H1 (cell line): ENCODE data around the gene DPEP1. TPM values are rescaled to one million over a fixed set of nuclear protein-coding genes. Genes with fewer than 3 reads are reported as not detected.

ENCODE experiments used
- CTCF ChIA-PET: fragments of 300-600 bp; sonication (Branson Sonifier 250); formaldehyde crosslinking; loops from one replicate; lab custom pipeline; 2021; ENCODE audit not compliant: partially characterized antibody; lab: Charles Lee
- POLR2A ChIA-PET: fragments of 300-600 bp; sonication (Branson Sonifier 250); formaldehyde crosslinking; loops from one replicate; lab custom pipeline; 2021; ENCODE audit warnings: inconsistent platforms; ENCODE audit not compliant: partially characterized antibody; lab: Charles Lee
- DNase-seq, 2 experiments: peaks; one replicate each; pipeline versions ENCODE4 v3.0.0 to v3.0.0-alpha.2; 2010 to 2022; ENCODE audit warnings: low spot score in 2 of 2, low read depth in 1 of 2, mixed read lengths in 1 of 2
- FAIRE-seq: peaks from 2 replicates; lab custom pipeline; 2011; peaks lifted over from hg19 to GRCh38; lab: Jason Lieb, UNC
- H2AFZ ChIP-seq: 2 replicates; pipeline ENCODE4 v1.8.1; 2012; ENCODE audit warnings: low read length, inconsistent platforms
- H2AK5ac ChIP-seq: 2 replicates; pipeline ENCODE4 v1.6.1; 2013; ENCODE audit warnings: low read depth, low read length
- H2BK120ac ChIP-seq: replicated peaks from 2 replicates; pipeline ENCODE3; 2013; ENCODE audit warnings: low read depth, low read length, inconsistent platforms
- H2BK12ac ChIP-seq: 2 replicates; pipeline ENCODE4 v1.6.1; 2013; ENCODE audit warnings: low read depth, low read length
- H2BK15ac ChIP-seq: 2 replicates; pipeline ENCODE4 v1.6.1; 2013; ENCODE audit warnings: low read length
- H2BK20ac ChIP-seq: 2 replicates; pipeline ENCODE4 v1.6.1; 2013; ENCODE audit warnings: low read length
- H2BK5ac ChIP-seq: 2 replicates; pipeline ENCODE4 v1.6.1; 2013; ENCODE audit warnings: low read depth, low read length
- H3K14ac ChIP-seq: 2 replicates; pipeline ENCODE4 v1.6.1; 2013; ENCODE audit warnings: inconsistent platforms; ENCODE audit not compliant: insufficient read length
- H3K18ac ChIP-seq: 2 replicates; pipeline ENCODE4 v1.6.1; 2013; ENCODE audit warnings: low read length; ENCODE audit errors: extremely low read depth
- H3K23ac ChIP-seq: 2 replicates; pipeline ENCODE4 v1.6.1; 2013; ENCODE audit warnings: inconsistent platforms; ENCODE audit not compliant: insufficient read length
- H3K23me2 ChIP-seq: 2 replicates; pipeline ENCODE4 v1.6.1; 2013; ENCODE audit warnings: low read depth, low read length
- H3K27ac ChIP-seq: 2 replicates; pipeline ENCODE4 v1.6.1; 2011; ENCODE audit warnings: low read depth, low read length, inconsistent platforms
- H3K27me3 ChIP-seq, 4 experiments: replicated peaks in 1 of 4; 1 replicate in 1 of 4; 2 replicates in 3 of 4; pipeline versions ENCODE4 v1.6.1 to v1.8.1; 2011 to 2013; ENCODE audit warnings: low read length in 3 of 4, mild to moderate bottlenecking in 3 of 4, inconsistent platforms in 2 of 4, mixed read lengths in 2 of 4, moderate library complexity in 1 of 4; ENCODE audit not compliant: control insufficient read depth in 3 of 4, insufficient read depth in 3 of 4; ENCODE audit errors: extremely low read depth in 1 of 4
- H3K36me3 ChIP-seq, 4 experiments: 2 replicates each; pipeline versions ENCODE4 v1.6.1 to v1.8.1; 2011 to 2013; ENCODE audit warnings: mild to moderate bottlenecking in 4 of 4, low read length in 3 of 4, moderate library complexity in 2 of 4, control low read depth in 1 of 4, inconsistent platforms in 1 of 4; ENCODE audit not compliant: insufficient read depth in 4 of 4, control insufficient read depth in 2 of 4
- H3K4ac ChIP-seq: replicated peaks from 2 replicates; pipeline ENCODE3; 2013; ENCODE audit warnings: low read length, low read depth, mixed read lengths, inconsistent platforms; ENCODE audit not compliant: insufficient read length
- H3K4me1 ChIP-seq, 4 experiments: replicated peaks in 1 of 4; 1 replicate in 1 of 4; 2 replicates in 3 of 4; pipeline versions ENCODE4 v1.6.1 to v1.8.1; 2011 to 2013; ENCODE audit warnings: low read length in 3 of 4, inconsistent platforms in 2 of 4, mixed read lengths in 1 of 4; ENCODE audit not compliant: insufficient read depth in 4 of 4, control insufficient read depth in 3 of 4
- H3K4me2 ChIP-seq, 2 experiments: 2 replicates each; pipeline versions ENCODE4 v1.6.1 to v1.8.1; 2011 to 2013; ENCODE audit warnings: low read depth in 2 of 2, low read length in 2 of 2, control low read depth in 1 of 2, inconsistent platforms in 1 of 2, mild to moderate bottlenecking in 1 of 2; ENCODE audit not compliant: insufficient read depth in 1 of 2
- H3K4me3 ChIP-seq, 4 experiments: fragments of 200-600, 300-600 bp in 1 of 4; sonication (generic), shearing (Covaris generic), sonication (Bioruptor Twin) in 1 of 4; 2 replicates each; pipeline versions ENCODE4 v1.5.1 to v1.8.1; 2011 to 2016; ENCODE audit warnings: low read length in 4 of 4, low read depth in 3 of 4, control low read depth in 2 of 4, inconsistent platforms in 2 of 4, mild to moderate bottlenecking in 2 of 4, mixed read lengths in 1 of 4, moderate library complexity in 1 of 4; ENCODE audit not compliant: insufficient read depth in 2 of 4; ENCODE audit errors: extremely low read depth in 1 of 4
- H3K56ac ChIP-seq: replicated peaks from 2 replicates; pipeline ENCODE3; 2013; ENCODE audit warnings: low read depth, mild to moderate bottlenecking, mixed read lengths, low read length, inconsistent platforms; ENCODE audit not compliant: insufficient read length
- H3K79me1 ChIP-seq: 2 replicates; pipeline ENCODE4 v1.6.1; 2013; ENCODE audit warnings: low read depth, low read length, control low read depth
- H3K79me2 ChIP-seq, 2 experiments: 2 replicates each; pipeline versions ENCODE4 v1.6.1 to v1.8.1; 2012 to 2013; ENCODE audit warnings: low read length in 2 of 2, mild to moderate bottlenecking in 2 of 2, inconsistent platforms in 1 of 2; ENCODE audit not compliant: insufficient read depth in 2 of 2, control insufficient read depth in 1 of 2
- H3K9ac ChIP-seq, 4 experiments: replicated peaks in 1 of 4; 1 replicate in 1 of 4; 2 replicates in 3 of 4; pipeline versions ENCODE4 v1.6.1 to v1.8.1; 2011 to 2013; ENCODE audit warnings: low read depth in 3 of 4, low read length in 3 of 4, control low read depth in 2 of 4, mild to moderate bottlenecking in 2 of 4, moderate library complexity in 2 of 4, inconsistent platforms in 1 of 4; ENCODE audit errors: extremely low read depth in 1 of 4
- H3K9me3 ChIP-seq, 2 experiments: 2 replicates each; pipeline versions ENCODE4 v1.6.1 to v1.8.1; 2012 to 2013; ENCODE audit warnings: mild to moderate bottlenecking in 2 of 2, moderate library complexity in 2 of 2, control low read depth in 1 of 2, inconsistent platforms in 1 of 2, low read depth in 1 of 2, low read length in 1 of 2, mixed read lengths in 1 of 2; ENCODE audit not compliant: insufficient read depth in 2 of 2
- H4K20me1 ChIP-seq, 2 experiments: replicated peaks in 1 of 2; 2 replicates each; pipeline versions ENCODE3 to v1.8.1; 2011 to 2013; ENCODE audit warnings: inconsistent platforms in 2 of 2, low read length in 2 of 2, mild to moderate bottlenecking in 1 of 2; ENCODE audit not compliant: insufficient read depth in 2 of 2, control insufficient read depth in 1 of 2
- H4K5ac ChIP-seq: 2 replicates; pipeline ENCODE4 v1.6.1; 2013; ENCODE audit warnings: low read length, low read depth, mixed read lengths, inconsistent platforms; ENCODE audit not compliant: insufficient read length
- H4K8ac ChIP-seq: 2 replicates; pipeline ENCODE4 v1.8.0; 2013; ENCODE audit warnings: mild to moderate bottlenecking, moderate library complexity, low read length, inconsistent platforms; ENCODE audit not compliant: insufficient read depth; ENCODE audit errors: extremely low read depth
- H4K91ac ChIP-seq: replicated peaks from 2 replicates; pipeline ENCODE3; 2013; ENCODE audit warnings: low read length, mixed read lengths, inconsistent platforms; ENCODE audit not compliant: insufficient read length
- HDAC6 ChIP-seq: IDR thresholded peaks from one replicate; pipeline ENCODE4 v1.7.1; 2012; ENCODE audit warnings: low read depth, mild to moderate bottlenecking, inconsistent platforms, low read length, moderate library complexity
- WGBS, 2 experiments: shearing (Covaris generic) in 1 of 2; methylation state at CpG; one replicate each; pipeline versions ENCODE4 v1.1.6 to v1.1.7; 2013 to 2015; ENCODE audit warnings: low lambda C conversion rate in 2 of 2, mixed read lengths in 2 of 2, inconsistent platforms in 1 of 2, low coverage in 1 of 2, missing lambda C conversion rate in 1 of 2; ENCODE audit not compliant: insufficient replicate concordance in 2 of 2, insufficient coverage in 1 of 2, insufficient read length in 1 of 2; ENCODE audit errors: extremely low coverage in 1 of 2, missing lambda C conversion rate in 1 of 2; 5-methylcytosine and 5-hydroxymethylcytosine counted together
- polyA plus RNA-seq, 7 experiments: library from polyadenylated mRNA; depleted of rRNA in 3 of 7; stranded (reverse) in 5 of 7; unstranded in 2 of 7; fragments of >200 nt in 5 of 7; fragments of 200-250 nt in 2 of 7; gene quantifications; 1 replicate in 5 of 7; 2 replicates in 1 of 7; 4 replicates in 1 of 7; pipeline versions ENCODE4 v1.2.1 to v1.2.3, GENCODE V29; 2011 to 2013; ENCODE audit warnings: missing spikeins in 2 of 7, mixed read lengths in 2 of 7
- total RNA-seq: library from RNA; stranded (reverse); fragmentation: NEBNext Ultra II Directional; extraction: Animal tissue kit (Norgen Biotek cat#: 25700); gene quantifications from 2 replicates; pipeline ENCODE4 v1.2.1, GENCODE V29; 2021

Gene DPEP1
- total and polyA plus RNA-seq, 2 of the 8 experiments (the other 6 are each of a cell fraction or from before 2014, with no cell fraction given), result 2.8 to 3.1 TPM

- Histone ChIP-seq H3K18ac (no peak overlapping the region), H3K14ac (no peak overlapping the region), H4K20me1 (peaks cover 0 to 5% of the 10 kb centered on the region in 2 experiments), H3K23ac (no peak overlapping the region), H3K9me3 (peaks cover 5 to 19% of the 10 kb centered on the region in 2 experiments; a peak in 3 of 4 replicates), H3K79me1 (peaks cover 4% of the 10 kb centered on the region; the same call in 1 of the 2 replicates), H2BK12ac (no peak overlapping the region), H2BK20ac (no peak overlapping the region), H2AFZ (no peak overlapping the region), H3K56ac (no peak overlapping the region), H2BK5ac (no peak overlapping the region), H3K4ac (no peak overlapping the region), H3K4me3 (no peak overlapping the region), H4K91ac (no peak overlapping the region), H2AK5ac (no peak overlapping the region), H3K27me3 (no peaks in the 10 kb centered on the region), H3K4me1 (no peaks in the 10 kb centered on the region), H2BK120ac (no peak overlapping the region), H3K36me3 (peaks cover 0 to 19% (median 9%) of the 10 kb centered on the region in 4 experiments; a peak in 6 of 8 replicates), H3K23me2 (no peaks in the 10 kb centered on the region; the same call in 1 of the 2 replicates), H3K79me2 (no peaks in the 10 kb centered on the region), H3K27ac (no peak overlapping the region), H4K5ac (no peak overlapping the region), H3K9ac (no peak overlapping the region), H3K4me2 (no peak overlapping the region), H2BK15ac (no peak overlapping the region), H4K8ac (no peak overlapping the region)
- 86% methylated on average over 20 of the region's 25 CpGs; no CpG with 5 or more reads in 1 of the 2 experiments for WGBS, 2 experiments
- FAIRE-seq, result no peak
- CTCF ChIA-PET, result interaction anchor here (0.6 to 1.6 kb wide), 6 partner anchors 15 to 257 kb away, joined by 3 to 6 read pairs (median 4); no protein-coding TSS in a partner anchor
- no peak for DNase-seq
- POLR2A ChIA-PET, result interaction anchor here (0.7 to 1.4 kb wide), 5 partner anchors 9 to 29 kb away, joined by 3 to 5 read pairs (median 3); partner anchors contain the start of genes CPNE7 and DPEP1
- no peak for TF ChIP-seq HDAC6
These were observed 28.5 kb upstream of the DPEP1 start for GRCh38 chr16:89584768-89585549.
